CD4-positive, alpha-beta T cell treated with Interleukin-15 for 4 hours (primary cell): ENCODE measurements around the gene CEP250.
"Not testable (repeated sequence)": the region's sequence is repeated elsewhere in the genome, so short reads cannot be mapped to it uniquely, and the experiment has no call there.

Experiments used
- DNase-seq: peaks from one replicate; pipeline ENCODE4 v3.0.0-alpha.2; 2020; ENCODE audit warnings: low spot score

Gene CEP250

GRCh38 chr20:35523298-35523888 lies 68.0 kb downstream of the CEP250 start:
- peak; percentile 19 for DNase-seq

GRCh38 chr20:35525639-35526038 lies 70.2 kb downstream of the CEP250 start:
- no peak for DNase-seq

- DNase-seq, result no peak
These were observed 71.8 kb downstream of the CEP250 start for GRCh38 chr20:35527122-35527769.

GRCh38 chr20:35529552-35529951 lies 74.2 kb downstream of the CEP250 start, which contains the start of gene C20orf173:
Gene C20orf173, minus strand, starts transcription at chr20:35529652. Its CDS starts 279 bp downstream, at chr20:35529373.
- DNase-seq, result no peak

- no peak for DNase-seq
These were observed 84.4 kb downstream of the CEP250 start for GRCh38 chr20:35539756-35540212.

GRCh38 chr20:35541118-35541782 lies 85.9 kb downstream of the CEP250 start:
- DNase-seq, result no peak

GRCh38 chr20:35541783-35542662 lies 86.6 kb downstream of the CEP250 start, which contains the start of gene ERGIC3:
Gene ERGIC3, plus strand, starts transcription at chr20:35542078. Its CDS starts 20 bp downstream, at chr20:35542098.
- DNase-seq, result peak; percentile 96

GRCh38 chr20:35542990-35543389 lies 87.6 kb downstream of the CEP250 start:
- DNase-seq, result no peak

- no peak for DNase-seq
These were observed 89.0 kb downstream of the CEP250 start for GRCh38 chr20:35544436-35544835.

- DNase-seq, result not testable (repeated sequence)
These were observed 89.5 kb downstream of the CEP250 start for GRCh38 chr20:35544941-35545340.

GRCh38 chr20:35546127-35546526 lies 90.7 kb downstream of the CEP250 start:
- DNase-seq, result no peak

GRCh38 chr20:35547329-35547728 lies 91.9 kb downstream of the CEP250 start:
- no peak for DNase-seq

GRCh38 chr20:35551503-35551902 lies 96.1 kb downstream of the CEP250 start:
- no peak for DNase-seq

GRCh38 chr20:35552914-35553313 lies 97.5 kb downstream of the CEP250 start:
- DNase-seq, result no peak

GRCh38 chr20:35555461-35555860 lies 100.1 kb downstream of the CEP250 start:
- DNase-seq, result not testable (repeated sequence)

- no peak for DNase-seq
These were observed 100.7 kb downstream of the CEP250 start for GRCh38 chr20:35555951-35556645.

- no peak for DNase-seq
These were observed 101.5 kb downstream of the CEP250 start for GRCh38 chr20:35556871-35557270.

- DNase-seq, result no peak
These were observed 103.1 kb downstream of the CEP250 start for GRCh38 chr20:35558451-35558850.

- DNase-seq, result no peak
These were observed 103.8 kb downstream of the CEP250 start for GRCh38 chr20:35559042-35559693.

GRCh38 chr20:35560105-35560511 lies 104.7 kb downstream of the CEP250 start:
- DNase-seq, result no peak

GRCh38 chr20:35560541-35560940 lies 105.1 kb downstream of the CEP250 start:
- DNase-seq, result no peak
